ENCODE data around the gene SETD1B. TPM values are rescaled to one million over a fixed set of nuclear protein-coding genes. Genes with fewer than 3 reads are reported as not detected.

Gene SETD1B
- total and polyA plus RNA-seq, 2 donors (not counting 3 experiments of a cell fraction or from before 2014, with no cell fraction given) = 2.6 to 27.0 TPM

- Histone ChIP-seq H4K20me1 (replicated peaks; ENCODE audit: control insufficient read depth, extremely low read depth, insufficient read depth, low read length) (no peaks in the 10 kb centered on the region), H3K4me2 (ENCODE audit: insufficient read depth, low read length) (no peak overlapping the region), H3K4me1 (ENCODE audit: control insufficient read depth, extremely low read depth, insufficient read depth, low read length) (peaks cover 22% of the 10 kb centered on the region), H3K9ac (replicated peaks; ENCODE audit: extremely low read depth, insufficient read depth, low read length) (no peak overlapping the region), H3K79me2 (ENCODE audit: control insufficient read depth, insufficient read depth, low read length) (peaks cover 54% of the 10 kb centered on the region), H2AFZ (ENCODE audit: low read depth, low read length) (no peak overlapping the region), H3K27ac (ENCODE audit: insufficient read depth, low read depth, low read length) (no peak overlapping the region), H3K9me1 (replicated peaks; ENCODE audit: control insufficient read depth, extremely low read depth, insufficient read depth, low read length) (no peaks in the 10 kb centered on the region), H3K27me3 (ENCODE audit: control insufficient read depth in 2 of 2, insufficient read depth in 2 of 2, low read length in 2 of 2) (no peaks in the 10 kb centered on the region), H3K4me3 (replicated peaks in 1 of 3; ENCODE audit: insufficient read depth in 1 of 3, low read depth in 1 of 3, low read length in 3 of 3) (no peak overlapping the region), H3K9me3 (replicated peaks; ENCODE audit: control insufficient read depth, insufficient read depth, low read length) (no peaks in the 10 kb centered on the region), H3K36me3 (ENCODE audit: control insufficient read depth in 2 of 2, extremely low read depth in 1 of 2, insufficient read depth in 2 of 2, low read length in 2 of 2) (peaks cover 15 to 48% of the 10 kb centered on the region in 2 experiments)
- dilution Hi-C loops (cut with MboI; ENCODE audit: extremely low pct_ligation_motif_present, low sequenced_read_pairs) (no loop called here), intact Hi-C loops (cut with micrococcal nuclease) (loop anchor here (2.0 kb wide), 2 partner anchors 17 to 75 kb away; partner anchors contain the start of gene PSMD9)
- no TSS peak for BruUV-seq (replicated peaks)
- FAIRE-seq (no peak), DNase-seq (ENCODE audit: low read depth, low spot score) (no peak)
- POLR2A ChIA-PET = no interaction called here
- no peak for TF ChIP-seq JUN (IDR thresholded peaks at IDR 0.05; ENCODE audit: borderline replicate concordance, insufficient read depth, insufficient read length, low read depth)
- no peak for TF ChIP-seq FOS (IDR thresholded peaks at IDR 0.05; ENCODE audit: borderline replicate concordance, insufficient read depth, low read length)
- no peak for TF ChIP-seq EZH2 (IDR thresholded peaks at IDR 0.05; ENCODE audit: borderline replicate concordance, low read depth, low read length, severe bottlenecking)
- no peak for TF ChIP-seq MYC (IDR thresholded peaks at IDR 0.05; ENCODE audit: low read depth, low read length)
- no peak for TF ChIP-seq GATA2 (IDR thresholded peaks at IDR 0.05; ENCODE audit: insufficient read depth, insufficient read length, low read depth, low read length)
- no peak for TF ChIP-seq CTCF (IDR thresholded peaks at IDR 0.05; ENCODE audit: extremely low read depth in 1 of 2, insufficient read depth in 1 of 2, low read depth in 1 of 2, low read length in 2 of 2)
- no peak for TF ChIP-seq MAX (IDR thresholded peaks at IDR 0.05; ENCODE audit: insufficient read depth, insufficient read length)
- TF ChIP-seq POLR2AphosphoS5 (IDR thresholded peaks at IDR 0.05; ENCODE audit: insufficient read depth, low read depth, low read length) = no peak
- TF ChIP-seq POLR2A (IDR thresholded peaks at IDR 0.05; ENCODE audit: low read depth, low read length) = no peak
- CTCF ChIA-PET = interaction anchor here (12.8 kb wide), 1 partner anchor 16 kb away, joined by 774 read pairs; the partner anchor contains the start of genes RHOF and SETD1B
These were observed 10.1 kb downstream of the SETD1B start for GRCh38 chr12:121813951-121814350.

Data from endothelial cell of umbilical vein (primary cell).